GM10248 (cell line): ENCODE data around the gene LOXL3.

Experiments used
- CTCF ChIA-PET: fragments of 300-600 bp; sonication (Branson Sonifier 250); formaldehyde crosslinking; extraction: SDS; loops from one replicate; lab custom pipeline; 2021; ENCODE audit warnings: antibody characterized with exemption; lab: Yijun Ruan, JAX
- POLR2A ChIA-PET: fragments of 350-650 bp; sonication (Branson Sonifier 250); formaldehyde crosslinking; extraction: SDS; loops from one replicate; lab custom pipeline; 2020; ENCODE audit warnings: antibody characterized with exemption; lab: Yijun Ruan, JAX
- DNase-seq: peaks from one replicate; pipeline ENCODE4 v3.0.0; 2012; ENCODE audit errors: extremely low spot score
- TF ChIP-seq, protein P1 (sequence below): IDR thresholded peaks from 2 replicates; pipeline ENCODE4 v1.5.1; 2012; ENCODE audit warnings: mild to moderate bottlenecking, low read depth; ENCODE audit errors: extremely low read depth, missing control alignments, control extremely low read depth

LOXL3 gene

DNA sequence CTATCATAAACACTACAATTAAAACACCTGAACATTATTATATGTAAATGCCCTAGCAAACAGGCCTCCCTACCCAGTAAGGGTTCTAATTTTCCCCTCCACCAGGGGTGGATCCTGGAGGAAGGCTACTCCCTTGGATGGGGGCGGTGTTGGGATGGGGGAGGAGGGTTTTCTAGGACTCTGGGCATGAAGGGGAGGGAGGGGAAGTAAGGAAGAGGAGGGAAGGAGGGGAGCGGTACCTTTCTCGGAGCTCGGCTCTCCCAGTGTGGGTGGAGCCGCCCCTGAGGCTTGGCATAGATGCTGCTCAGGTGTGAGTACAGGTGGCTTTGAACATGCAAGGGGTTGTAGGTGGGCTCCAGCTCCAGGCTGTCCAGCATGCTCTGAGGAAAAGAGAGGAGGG is 6.2 kb upstream of the LOXL3 start:
- TF ChIP-seq, protein P1, sequence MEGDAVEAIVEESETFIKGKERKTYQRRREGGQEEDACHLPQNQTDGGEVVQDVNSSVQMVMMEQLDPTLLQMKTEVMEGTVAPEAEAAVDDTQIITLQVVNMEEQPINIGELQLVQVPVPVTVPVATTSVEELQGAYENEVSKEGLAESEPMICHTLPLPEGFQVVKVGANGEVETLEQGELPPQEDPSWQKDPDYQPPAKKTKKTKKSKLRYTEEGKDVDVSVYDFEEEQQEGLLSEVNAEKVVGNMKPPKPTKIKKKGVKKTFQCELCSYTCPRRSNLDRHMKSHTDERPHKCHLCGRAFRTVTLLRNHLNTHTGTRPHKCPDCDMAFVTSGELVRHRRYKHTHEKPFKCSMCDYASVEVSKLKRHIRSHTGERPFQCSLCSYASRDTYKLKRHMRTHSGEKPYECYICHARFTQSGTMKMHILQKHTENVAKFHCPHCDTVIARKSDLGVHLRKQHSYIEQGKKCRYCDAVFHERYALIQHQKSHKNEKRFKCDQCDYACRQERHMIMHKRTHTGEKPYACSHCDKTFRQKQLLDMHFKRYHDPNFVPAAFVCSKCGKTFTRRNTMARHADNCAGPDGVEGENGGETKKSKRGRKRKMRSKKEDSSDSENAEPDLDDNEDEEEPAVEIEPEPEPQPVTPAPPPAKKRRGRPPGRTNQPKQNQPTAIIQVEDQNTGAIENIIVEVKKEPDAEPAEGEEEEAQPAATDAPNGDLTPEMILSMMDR, result no peak
- DNase-seq, result no peak
- ChIA-PET POLR2A (no interaction called here), CTCF (interaction anchor here (1.2 to 3.0 kb wide), 3 partner anchors 23 to 29 kb away, joined by 3 to 9 read pairs (median 4); no protein-coding TSS in a partner anchor)

- DNase-seq, result no peak
- TF ChIP-seq, protein P1, result no peak
- POLR2A ChIA-PET, result no interaction called here
- CTCF ChIA-PET, result interaction anchor here (0.9 to 3.8 kb wide), 12 partner anchors 9 to 83 kb away, joined by 3 to 26 read pairs (median 4); no protein-coding TSS in a partner anchor
Measured at GRCh38 chr2:74558284-74559230, 4.8 kb upstream of the LOXL3 start.

DNA sequence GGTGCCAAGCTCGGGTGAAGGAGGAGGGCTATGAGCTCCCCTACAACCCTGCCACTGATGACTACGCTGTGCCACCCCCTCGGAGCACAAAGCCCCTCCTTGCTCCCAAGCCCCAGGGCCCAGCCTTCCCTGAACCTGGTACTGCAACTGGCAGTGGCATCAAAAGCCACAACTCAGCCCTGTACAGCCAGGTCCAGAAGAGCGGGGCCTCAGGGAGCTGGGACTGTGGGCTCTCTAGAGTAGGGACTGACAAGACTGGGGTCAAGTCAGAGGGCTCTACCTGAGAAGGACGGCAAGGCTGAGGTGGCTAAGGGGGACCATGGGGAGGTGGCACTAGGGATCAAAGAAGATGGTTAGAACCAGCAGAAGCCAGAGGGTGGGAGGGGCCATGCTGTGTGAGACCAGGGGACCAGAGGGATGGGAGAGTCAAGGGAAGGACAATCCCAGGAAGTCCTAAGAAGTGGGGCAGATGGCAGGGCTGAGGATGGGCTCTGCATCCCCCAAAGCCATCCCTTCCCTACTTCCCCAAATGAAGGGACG is 3.2 kb upstream of the LOXL3 start:
- TF ChIP-seq, protein P1, result no peak
- ChIA-PET CTCF (interaction anchor here (0.9 to 3.8 kb wide), 6 partner anchors 13 to 30 kb away, joined by 3 to 26 read pairs (median 4); no protein-coding TSS in a partner anchor), POLR2A (no interaction called here)
- no peak for DNase-seq

DNA sequence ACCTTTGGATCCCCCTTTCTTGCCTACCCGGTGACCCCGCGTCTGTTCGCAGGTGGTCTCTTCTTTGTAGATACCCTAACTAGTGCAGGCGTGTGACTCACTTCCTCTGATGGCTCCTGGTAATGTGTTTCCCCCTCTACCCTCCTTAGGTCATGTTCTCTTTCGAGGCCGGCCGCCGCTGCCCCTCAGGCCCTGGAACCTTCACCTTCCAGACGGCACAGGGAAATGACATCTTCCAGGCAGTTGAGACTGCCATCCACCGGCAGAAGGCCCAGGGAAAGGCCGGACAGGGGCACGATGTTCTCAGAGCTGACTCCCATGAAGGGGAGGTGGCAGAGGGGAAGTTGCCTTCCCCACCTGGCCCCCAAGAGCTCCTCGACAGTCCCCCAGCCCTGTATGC is 2.4 kb upstream of the LOXL3 start:
- ChIA-PET CTCF (interaction anchor here (0.9 to 3.8 kb wide), 5 partner anchors 8 to 32 kb away, joined by 3 to 26 read pairs (median 5); no protein-coding TSS in a partner anchor), POLR2A (no interaction called here)
- DNase-seq, result no peak
- TF ChIP-seq, protein P1, result no peak

GRCh38 chr2:74555610-74556103 is 1.9 kb upstream of the LOXL3 start:
- no peak for DNase-seq
- CTCF ChIA-PET, result interaction anchor here (0.9 to 3.8 kb wide), 6 partner anchors 9 to 32 kb away, joined by 3 to 26 read pairs (median 4); no protein-coding TSS in a partner anchor
- POLR2A ChIA-PET, result no interaction called here
- TF ChIP-seq, protein P1, result no peak
